Neural crest cell (in vitro differentiated cells): ENCODE measurements around the gene SCO2. TPM values are rescaled to one million over a fixed set of nuclear protein-coding genes. Genes with fewer than 3 reads are reported as not detected.
A peak's percentile ranks its signal among the peaks of the same experiment; 100 is the strongest.
"Not testable (repeated sequence)": the region's sequence is repeated elsewhere in the genome, so short reads cannot be mapped to it uniquely, and the experiment has no call there.

Source experiments
- DNase-seq: peaks from one replicate; pipeline ENCODE4 v3.0.0; 2021; ENCODE audit warnings: low read depth, mixed read lengths, low spot score
- H3K27ac Mint-ChIP-seq: one replicate; pipeline ENCODE4 v1.8.0; 2021; ENCODE audit warnings: mild to moderate bottlenecking, mixed read lengths; ENCODE audit not compliant: unreplicated experiment
- H3K27me3 Mint-ChIP-seq: 2 replicates; pipeline ENCODE4 v1.8.0; 2021; ENCODE audit warnings: low read depth, mild to moderate bottlenecking, mixed read lengths
- H3K36me3 Mint-ChIP-seq: 2 replicates; pipeline ENCODE4 v1.8.0; 2021; ENCODE audit warnings: low read depth, mild to moderate bottlenecking, mixed read lengths
- H3K4me1 Mint-ChIP-seq: 2 replicates; pipeline ENCODE4 v1.8.0; 2021; ENCODE audit warnings: mixed read lengths
- H3K4me3 Mint-ChIP-seq: one replicate; pipeline ENCODE4 v1.8.0; 2021; ENCODE audit warnings: mild to moderate bottlenecking, mixed read lengths
- H3K9me3 Mint-ChIP-seq: 2 replicates; pipeline ENCODE4 v1.8.0; 2021; ENCODE audit warnings: mixed read lengths
- CTCF ChIP-seq: fragments of 200-600 bp; sonication (generic); conservative IDR thresholded peaks from 2 replicates; pipeline ENCODE4 v1.5.0; 2021; ENCODE audit warnings: antibody characterized with exemption, mild to moderate bottlenecking
- total RNA-seq: library from RNA; stranded (reverse); gene quantifications from 2 replicates; pipeline ENCODE4 v1.2.1, GENCODE V29; 2021

SCO2 gene
- total RNA-seq, 1 donor from 2014 or later: 2.3 TPM

- Mint-ChIP-seq H3K27me3 (peaks cover 24% of the 10 kb centered on the region), H3K4me1 (peaks cover 17% of the 10 kb centered on the region), H3K27ac (no peak overlapping the region)
These were observed 2.0 kb downstream of the SCO2 start for GRCh38 chr22:50523458-50523805.

GRCh38 chr22:50522806-50523438 lies 2.5 kb downstream of the SCO2 start:
- no peak for TF ChIP-seq CTCF
- no peaks in the 10 kb centered on the region for H3K9me3 Mint-ChIP-seq
- peak overlapping the region; percentile 72 for H3K4me3 Mint-ChIP-seq
- H3K36me3 Mint-ChIP-seq: peaks cover 4% of the 10 kb centered on the region
- H3K27me3 Mint-ChIP-seq: peaks cover 19% of the 10 kb centered on the region
- peaks cover 17% of the 10 kb centered on the region for H3K4me1 Mint-ChIP-seq
- no peak for DNase-seq
- no peak overlapping the region for H3K27ac Mint-ChIP-seq

More at GRCh38 chr22:50523458-50523805, 2.0 kb downstream of the SCO2 start:
- TF ChIP-seq CTCF: no peak
- no peaks in the 10 kb centered on the region for H3K9me3 Mint-ChIP-seq
- H3K36me3 Mint-ChIP-seq: peaks cover 6% of the 10 kb centered on the region
- DNase-seq: no peak
- peak overlapping the region; percentile 72 for H3K4me3 Mint-ChIP-seq

- no peaks in the 10 kb centered on the region for H3K9me3 Mint-ChIP-seq
- no peak overlapping the region for H3K27ac Mint-ChIP-seq
- no peak overlapping the region for H3K4me3 Mint-ChIP-seq
- peaks cover 4% of the 10 kb centered on the region for H3K36me3 Mint-ChIP-seq
- no peak for DNase-seq
- TF ChIP-seq CTCF: no peak
- peaks cover 12% of the 10 kb centered on the region for H3K27me3 Mint-ChIP-seq
- peaks cover 12% of the 10 kb centered on the region for H3K4me1 Mint-ChIP-seq
These were observed 3.1 kb downstream of the SCO2 start for GRCh38 chr22:50522208-50522805.

GRCh38 chr22:50521710-50522109 lies 3.7 kb downstream of the SCO2 start:
- peaks cover 6% of the 10 kb centered on the region for H3K4me1 Mint-ChIP-seq
- TF ChIP-seq CTCF: no peak
- no peak overlapping the region for H3K27ac Mint-ChIP-seq
- peaks cover 6% of the 10 kb centered on the region for H3K27me3 Mint-ChIP-seq
- DNase-seq: no peak
- no peak overlapping the region for H3K4me3 Mint-ChIP-seq
- H3K36me3 Mint-ChIP-seq: peaks cover 4% of the 10 kb centered on the region
- no peaks in the 10 kb centered on the region for H3K9me3 Mint-ChIP-seq

GRCh38 chr22:50520826-50521453 lies 4.5 kb downstream of the SCO2 start:
- H3K36me3 Mint-ChIP-seq: peaks cover 4% of the 10 kb centered on the region
- no peak for TF ChIP-seq CTCF
- H3K4me3 Mint-ChIP-seq: no peak overlapping the region
- H3K27me3 Mint-ChIP-seq: peaks cover 5% of the 10 kb centered on the region
- no peak for DNase-seq
- peaks cover 6% of the 10 kb centered on the region for H3K4me1 Mint-ChIP-seq
- H3K9me3 Mint-ChIP-seq: no peaks in the 10 kb centered on the region
- H3K27ac Mint-ChIP-seq: no peak overlapping the region

- not testable (repeated sequence) for H3K27ac Mint-ChIP-seq, H3K36me3 Mint-ChIP-seq, DNase-seq, H3K27me3 Mint-ChIP-seq, H3K9me3 Mint-ChIP-seq, H3K4me1 Mint-ChIP-seq
- H3K4me3 Mint-ChIP-seq: peak overlapping the region; percentile 59
These were observed 5.2 kb downstream of the SCO2 start for GRCh38 chr22:50520184-50520583.
